A172 (cell line): Measurements from ENCODE around the gene SLC1A7. TPM values are rescaled to one million over a fixed set of nuclear protein-coding genes. Genes with fewer than 3 reads are reported as not detected.

Experiments used
- DNase-seq: peaks from one replicate; pipeline ENCODE4 v3.0.0-alpha.2; 2015; ENCODE audit warnings: low spot score
- total RNA-seq: library from RNA; depleted of rRNA; stranded (reverse); fragments of >200 nt; shearing (Covaris generic); gene quantifications from 2 replicates; pipeline ENCODE4 v1.2.3, GENCODE V29; 2014

The SLC1A7 gene
- total RNA-seq, 1 experiment from 2014 or later: not detected

DNA sequence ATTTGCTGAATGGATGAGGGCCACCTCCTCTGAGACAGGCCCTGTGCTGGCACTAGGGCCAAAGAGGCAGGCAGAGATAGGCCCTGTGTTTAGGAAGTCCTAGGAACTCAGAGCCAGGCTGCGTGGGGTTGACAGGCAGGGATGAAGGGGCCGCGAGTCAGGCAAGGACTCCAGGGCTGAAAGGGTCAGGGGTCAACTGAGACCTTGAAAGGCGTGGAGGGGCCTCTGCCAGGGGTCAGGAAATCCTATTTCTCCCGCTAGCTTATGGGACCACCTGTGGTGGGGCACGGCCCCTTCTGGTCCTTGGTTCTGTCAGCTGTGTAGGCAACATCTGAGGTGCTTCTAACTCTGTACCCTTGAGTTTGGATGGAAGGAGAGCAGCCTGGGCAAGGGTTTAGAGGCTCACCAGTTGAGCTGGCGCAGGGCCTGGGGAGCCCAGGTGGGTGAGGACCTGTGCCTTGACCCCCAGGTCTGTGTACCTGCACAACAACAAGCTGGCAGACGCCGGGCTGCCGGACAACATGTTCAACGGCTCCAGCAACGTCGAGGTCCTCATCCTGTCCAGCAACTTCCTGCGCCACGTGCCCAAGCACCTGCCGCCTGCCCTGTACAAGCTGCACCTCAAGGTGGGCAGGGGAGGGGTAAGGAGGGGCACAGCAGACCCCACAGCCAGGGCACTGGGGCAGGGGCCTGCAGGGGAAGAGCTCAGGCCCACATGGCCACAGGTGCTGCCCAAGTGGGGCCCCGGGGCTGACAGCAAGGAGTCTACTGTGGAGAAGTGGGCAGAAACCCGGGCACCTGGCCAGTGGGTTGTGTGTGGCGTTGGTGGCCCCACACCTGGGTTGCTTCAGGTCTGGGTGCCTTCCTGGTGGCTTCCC lies 65.5 kb downstream of the SLC1A7 start:
- no peak for DNase-seq

DNA sequence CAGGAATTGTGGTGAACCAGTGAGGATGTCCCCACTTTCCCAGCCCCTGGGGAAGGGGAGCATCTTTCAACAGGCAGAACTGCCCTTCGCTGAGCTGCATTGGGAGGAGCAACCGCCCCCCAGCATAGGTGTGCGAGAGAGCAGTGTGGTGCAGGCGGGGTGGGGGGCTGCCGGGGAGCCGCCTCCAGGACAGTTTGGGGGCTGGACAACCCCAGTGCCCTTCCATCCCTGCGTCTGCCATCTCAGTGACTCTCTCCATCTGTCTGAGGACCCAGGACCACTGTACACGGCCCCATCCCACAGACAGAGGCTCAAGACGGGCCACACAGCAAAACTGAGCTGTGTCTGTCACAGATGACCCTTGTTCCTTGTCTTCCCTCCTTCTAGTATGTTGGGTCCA lies 66.3 kb downstream of the SLC1A7 start:
- DNase-seq: no peak

DNA sequence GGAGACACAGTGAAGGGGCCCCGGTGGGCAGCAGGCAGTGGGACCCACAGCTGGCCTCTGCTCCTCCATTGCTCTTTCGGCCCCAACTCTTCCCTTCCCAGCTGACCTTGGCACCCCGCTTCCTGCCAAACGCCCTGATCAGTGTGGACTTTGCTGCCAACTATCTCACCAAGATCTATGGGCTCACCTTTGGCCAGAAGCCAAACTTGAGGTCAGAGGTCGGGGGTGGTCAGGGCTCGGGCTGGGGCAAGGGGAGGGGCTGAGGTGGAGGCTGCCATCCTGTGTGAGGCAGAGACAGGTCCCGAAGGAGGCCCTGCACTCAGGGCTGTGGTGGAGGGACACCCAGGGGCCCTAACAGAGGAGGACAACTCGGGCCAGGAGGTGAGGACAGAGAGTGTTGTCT lies 66.7 kb downstream of the SLC1A7 start:
- DNase-seq: no peak

DNA sequence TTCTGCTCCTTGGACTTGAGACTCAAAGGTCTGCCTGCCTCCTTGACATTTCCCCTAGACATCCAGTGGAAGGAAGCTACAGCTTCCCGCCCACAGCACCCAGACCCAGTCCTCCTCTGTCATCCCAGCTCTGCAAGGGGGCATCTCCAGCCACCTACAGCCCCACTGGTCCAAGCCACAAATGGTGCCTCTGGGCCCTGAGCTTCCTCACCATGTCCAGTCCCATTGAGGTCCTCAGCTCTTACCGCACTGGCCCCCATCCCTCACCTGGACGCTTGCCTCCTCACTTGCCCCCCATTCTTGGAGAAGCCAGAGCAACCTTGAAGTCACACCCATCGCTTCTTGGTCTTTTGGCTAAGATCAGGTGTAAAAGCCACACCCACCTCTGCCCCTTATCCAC lies 67.2 kb downstream of the SLC1A7 start:
- DNase-seq: no peak

DNA sequence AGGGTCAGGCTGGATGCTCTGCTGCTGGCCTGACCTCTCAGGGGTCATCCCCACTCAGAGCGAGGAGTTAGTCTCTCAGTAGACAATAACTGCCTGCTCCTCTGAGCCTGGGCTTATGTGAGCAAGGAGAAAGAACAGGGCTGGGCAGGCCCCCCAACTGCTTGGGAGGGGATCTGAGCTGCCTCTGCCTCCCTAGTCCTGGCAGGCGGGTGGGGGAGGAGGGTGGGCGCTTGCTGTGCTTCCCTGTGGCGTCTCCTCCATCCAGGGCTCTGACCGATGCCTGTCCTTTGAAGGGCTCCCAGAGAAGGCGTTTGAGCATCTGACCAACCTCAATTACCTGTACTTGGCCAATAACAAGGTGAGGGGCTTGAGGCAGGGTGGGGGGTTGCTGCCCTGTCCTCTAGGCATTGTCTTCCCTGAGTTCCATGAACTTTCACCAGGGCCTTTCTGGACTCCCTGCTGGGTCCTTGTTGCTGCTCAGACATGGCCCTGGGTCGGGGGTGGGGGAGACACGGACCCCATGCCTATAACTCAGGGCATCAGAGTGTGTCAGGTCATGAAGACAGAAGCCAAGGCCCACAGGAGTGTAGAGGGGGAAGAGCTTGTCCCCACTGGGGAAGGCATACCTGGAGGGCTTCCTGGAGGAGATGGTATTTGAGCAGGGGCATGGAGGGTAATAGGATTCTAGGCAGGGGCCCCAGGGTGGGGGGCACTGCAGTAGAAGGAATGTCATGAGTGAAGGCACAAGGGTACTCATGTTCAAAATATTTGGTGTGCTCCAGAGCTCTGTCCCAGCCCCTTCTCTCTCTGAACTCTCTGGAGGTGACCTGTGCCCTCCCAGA lies 67.9 kb downstream of the SLC1A7 start:
- DNase-seq: no peak

DNA sequence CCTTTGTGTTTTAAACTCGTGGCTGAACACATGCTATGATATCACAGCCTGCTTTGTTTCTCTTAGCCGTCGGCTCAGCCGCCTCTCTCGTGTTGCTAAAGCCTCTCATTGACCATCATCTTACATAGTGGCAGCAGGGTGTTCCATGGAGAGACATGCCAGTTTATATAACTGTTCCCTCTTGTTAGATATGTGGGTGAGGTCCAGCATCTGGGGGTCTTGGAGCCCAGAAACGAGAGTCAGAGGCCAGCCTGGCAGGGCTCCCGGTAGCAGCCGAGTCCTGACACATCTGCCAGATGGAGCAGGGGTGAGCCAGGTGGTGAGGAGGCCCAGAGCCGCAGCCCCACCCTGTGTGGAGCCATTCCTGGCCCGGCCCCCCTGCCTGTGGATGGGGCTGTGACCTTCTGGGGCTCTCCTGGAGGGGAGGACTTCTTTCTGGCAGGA lies 68.5 kb downstream of the SLC1A7 start:
- DNase-seq: no peak

DNA sequence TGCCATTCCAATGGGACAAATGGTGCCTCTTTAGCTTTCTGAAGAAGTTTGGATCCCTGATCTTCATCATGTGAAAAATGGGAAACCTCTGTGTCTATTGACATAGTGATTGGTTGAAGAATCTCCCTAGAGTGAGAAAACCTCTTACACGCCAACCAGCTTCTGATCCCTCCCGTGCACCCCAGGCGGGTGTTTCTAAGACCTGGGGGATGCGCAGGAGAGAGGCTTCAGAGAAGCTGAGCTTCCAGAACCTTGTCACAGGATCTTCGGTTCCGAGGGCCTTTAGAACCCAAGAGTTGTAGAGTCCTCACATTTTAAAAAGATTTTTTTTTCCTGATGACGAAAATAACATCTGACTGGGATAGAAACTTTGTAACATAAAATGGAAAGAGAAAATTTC lies 69.2 kb downstream of the SLC1A7 start:
- DNase-seq: no peak

DNA sequence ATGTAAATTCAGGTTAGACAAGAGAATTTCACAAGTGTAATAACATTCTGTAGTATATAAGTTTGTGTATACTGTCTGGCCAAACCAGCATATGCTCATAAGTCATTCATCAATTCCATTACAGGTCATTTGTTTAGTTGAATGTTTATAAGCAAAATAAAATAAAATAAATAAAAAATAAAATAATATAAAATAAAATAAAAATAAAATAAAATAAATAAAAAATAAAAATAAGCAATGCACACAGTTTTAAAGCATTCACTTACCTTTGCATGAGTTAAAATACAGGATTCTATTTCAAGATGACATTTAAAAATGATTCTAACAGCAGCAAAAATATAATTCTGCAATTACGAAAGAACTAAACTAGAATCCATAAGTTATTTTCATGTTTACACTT lies 70.5 kb downstream of the SLC1A7 start:
- no peak for DNase-seq

DNA sequence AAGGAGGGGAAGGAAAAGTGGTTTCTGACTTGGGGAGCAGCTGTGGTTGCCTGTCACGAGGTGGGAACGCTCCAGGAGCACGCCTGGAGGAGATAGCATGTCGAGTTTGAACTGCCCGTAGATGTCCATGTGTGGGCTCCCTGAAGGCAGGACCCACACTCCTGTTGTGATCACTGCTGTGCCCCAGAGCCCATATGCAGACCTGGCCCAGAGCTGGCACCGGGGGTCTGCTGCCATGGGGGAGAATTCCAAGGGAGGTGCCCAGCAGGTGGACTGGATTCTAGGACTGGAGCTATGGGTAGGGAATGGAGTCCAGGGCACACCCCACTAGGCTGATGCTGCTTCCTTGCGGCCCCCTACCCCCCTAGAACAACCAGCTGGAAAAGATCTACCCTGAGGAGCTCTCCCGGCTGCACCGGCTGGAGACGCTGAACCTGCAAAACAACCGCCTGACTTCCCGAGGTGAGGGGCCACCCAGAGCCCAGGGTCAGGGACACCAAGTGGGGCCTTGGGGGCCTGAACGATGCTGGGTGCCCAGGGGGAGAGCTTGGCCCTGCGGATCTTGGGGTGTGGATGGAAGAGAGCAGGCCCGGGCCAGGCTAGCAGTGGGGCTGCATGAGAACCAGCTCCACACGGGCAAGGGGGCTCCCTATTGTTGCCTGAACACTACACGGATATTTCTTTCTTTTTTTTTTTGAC lies 71.1 kb downstream of the SLC1A7 start:
- no peak for DNase-seq

DNA sequence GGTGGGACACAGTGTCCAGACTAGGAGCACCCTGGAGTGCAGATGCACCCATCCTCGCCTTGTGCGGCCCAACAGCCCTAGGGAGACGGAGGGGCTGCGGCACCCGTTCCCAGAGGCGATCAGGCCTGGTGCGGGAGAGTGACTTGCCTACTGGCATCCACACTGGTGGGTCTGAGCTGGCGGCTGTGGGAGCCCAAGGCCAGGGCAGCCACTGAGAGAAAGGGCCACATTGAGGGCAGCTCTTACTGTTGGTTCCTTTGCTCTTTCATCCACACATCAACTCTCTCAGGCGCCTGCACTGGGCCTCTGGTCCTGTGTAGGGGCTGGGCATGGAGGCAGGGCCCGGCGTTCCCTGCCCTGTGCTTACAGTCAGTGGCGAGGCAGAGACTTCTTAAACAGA lies 71.8 kb downstream of the SLC1A7 start:
- no peak for DNase-seq

DNA sequence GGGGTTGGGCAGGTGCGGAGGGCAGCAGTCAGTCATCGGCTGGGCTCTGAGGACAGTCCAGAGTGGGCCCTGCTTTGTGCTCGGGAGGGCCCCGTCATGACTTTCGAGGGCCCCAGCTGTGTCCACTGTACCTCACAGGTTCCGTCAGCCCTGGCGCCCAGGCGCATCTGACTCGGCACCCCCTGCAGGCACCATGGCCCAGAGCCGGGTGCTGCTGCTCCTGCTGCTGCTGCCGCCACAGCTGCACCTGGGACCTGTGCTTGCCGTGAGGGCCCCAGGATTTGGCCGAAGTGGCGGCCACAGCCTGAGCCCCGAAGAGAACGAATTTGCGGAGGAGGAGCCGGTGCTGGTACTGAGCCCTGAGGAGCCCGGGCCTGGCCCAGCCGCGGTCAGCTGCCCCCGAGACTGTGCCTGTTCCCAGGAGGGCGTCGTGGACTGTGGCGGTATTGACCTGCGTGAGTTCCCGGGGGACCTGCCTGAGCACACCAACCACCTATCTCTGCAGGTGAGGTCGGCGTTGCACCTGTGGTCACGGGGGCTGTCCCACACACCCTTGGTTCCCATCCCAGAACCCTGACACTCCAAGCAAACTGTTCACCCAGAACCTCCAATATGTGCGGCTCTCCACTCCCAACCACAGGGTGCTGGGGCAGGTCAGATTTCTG lies 72.6 kb downstream of the SLC1A7 start:
- no peak for DNase-seq

DNA sequence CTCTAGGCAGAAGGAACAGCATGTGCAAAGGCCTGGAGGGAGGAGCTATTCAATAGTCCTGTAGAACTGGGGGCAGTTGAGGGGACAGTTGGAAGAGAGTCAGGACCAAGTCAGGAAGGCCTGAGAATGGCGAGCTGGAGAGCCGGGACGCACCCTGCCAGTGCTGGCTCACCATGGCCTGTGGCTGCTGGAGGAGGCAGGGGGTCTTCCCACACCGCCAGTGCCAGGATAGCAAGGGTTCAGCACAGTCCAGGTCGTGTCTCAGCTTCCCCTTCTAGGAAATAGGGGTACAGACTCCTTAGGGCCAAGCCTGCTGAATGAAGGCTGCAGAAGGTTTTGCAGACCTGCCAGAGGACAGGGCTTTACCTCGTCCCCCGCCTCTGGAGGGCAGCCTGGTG lies 73.2 kb downstream of the SLC1A7 start:
- DNase-seq: no peak

DNA sequence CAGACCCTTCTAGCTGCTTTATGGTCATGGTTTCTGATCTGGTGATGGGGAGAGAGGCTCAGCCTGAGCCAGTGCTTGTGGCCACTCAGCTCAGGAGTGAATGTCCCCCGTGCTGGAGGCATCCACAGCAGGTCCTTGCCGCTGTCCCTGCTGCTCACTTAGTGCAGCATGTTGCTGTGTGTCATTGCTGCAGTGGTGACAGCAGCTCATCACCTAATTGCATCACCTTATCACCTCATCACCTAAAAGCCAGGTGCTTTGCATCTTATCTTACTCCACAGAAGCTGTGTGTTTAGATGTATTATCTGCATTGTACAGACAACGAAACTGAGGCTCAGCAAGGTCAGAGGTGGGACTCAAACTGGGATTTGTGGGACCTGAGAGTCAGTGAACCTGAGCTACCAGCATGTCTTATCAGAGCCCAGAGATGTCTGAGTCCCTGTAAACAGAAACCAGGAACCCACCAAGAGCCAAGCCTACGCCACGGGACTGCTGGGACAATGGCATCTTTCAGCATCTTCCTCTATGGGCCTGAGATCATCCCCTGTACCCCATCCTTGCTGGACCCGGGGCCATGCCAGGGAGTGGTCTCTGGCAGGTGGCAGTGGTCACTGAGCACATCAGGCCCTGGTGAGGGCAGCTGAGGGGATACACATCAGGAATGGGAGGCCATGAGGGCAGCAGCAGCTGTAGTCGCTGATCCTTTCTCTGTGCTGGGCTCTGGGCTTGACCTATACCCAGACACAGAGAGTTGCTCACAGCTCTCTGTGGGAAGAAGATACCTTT lies 73.9 kb downstream of the SLC1A7 start:
- no peak for DNase-seq

DNA sequence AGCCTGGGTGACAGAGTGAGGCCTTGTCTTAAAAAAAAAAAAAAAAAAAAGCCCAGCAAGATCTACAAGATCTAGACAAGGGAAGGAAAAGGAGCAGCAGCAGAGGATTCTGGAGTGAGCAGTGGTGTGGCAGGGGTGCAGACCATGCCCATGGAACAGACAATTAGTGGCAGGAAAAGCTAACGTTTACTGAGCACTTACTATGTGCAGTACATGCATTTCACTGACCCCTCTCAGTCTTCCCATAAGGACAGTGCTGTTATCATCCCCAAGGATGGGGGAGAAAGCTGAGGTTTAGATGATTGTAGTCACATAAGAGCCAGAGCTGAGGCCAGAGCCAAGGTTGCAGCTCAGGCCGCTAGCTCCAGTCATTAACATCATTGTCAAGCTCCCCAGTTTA lies 74.6 kb downstream of the SLC1A7 start:
- no peak for DNase-seq

DNA sequence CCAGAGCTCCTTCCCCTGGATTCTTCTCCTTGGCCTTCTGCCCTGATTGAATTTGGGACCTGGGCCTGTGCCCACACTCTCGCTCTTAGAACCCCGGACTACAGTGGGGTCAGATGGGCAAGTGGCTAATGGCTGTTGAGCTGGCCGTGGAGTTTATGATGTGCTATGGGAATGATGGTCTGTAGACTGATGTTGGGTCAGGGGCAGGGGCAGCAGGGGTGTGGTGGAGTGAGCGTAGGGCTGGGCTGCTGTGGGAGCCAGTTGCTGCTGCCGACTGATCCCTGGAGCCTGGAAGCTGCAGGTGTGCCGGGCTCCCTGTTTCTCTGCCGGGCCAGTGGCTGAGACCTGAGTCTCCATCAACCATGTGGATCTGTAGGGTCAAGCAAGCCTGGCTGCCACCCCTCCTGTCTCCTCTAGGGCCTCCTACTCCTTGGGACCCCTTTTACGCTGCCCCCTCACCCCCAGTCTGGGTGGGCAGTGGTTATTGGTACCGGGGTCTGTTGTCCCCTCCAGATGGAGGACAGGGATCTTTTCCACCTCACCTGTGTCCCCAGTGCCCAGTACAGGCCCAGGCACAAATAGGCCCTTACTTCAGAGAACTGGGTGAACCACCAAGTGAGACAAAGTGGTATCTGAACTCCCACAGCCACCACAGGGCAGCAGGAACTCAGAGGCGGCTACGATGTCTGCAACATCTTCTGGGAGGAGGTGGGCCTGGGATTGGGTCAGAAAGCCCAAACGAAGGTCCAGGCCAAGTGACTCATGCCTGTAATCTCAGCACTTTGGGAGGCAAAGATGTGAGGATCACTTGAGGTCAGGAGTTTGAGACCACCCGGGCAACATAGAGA lies 75.3 kb downstream of the SLC1A7 start:
- no peak for DNase-seq

DNA sequence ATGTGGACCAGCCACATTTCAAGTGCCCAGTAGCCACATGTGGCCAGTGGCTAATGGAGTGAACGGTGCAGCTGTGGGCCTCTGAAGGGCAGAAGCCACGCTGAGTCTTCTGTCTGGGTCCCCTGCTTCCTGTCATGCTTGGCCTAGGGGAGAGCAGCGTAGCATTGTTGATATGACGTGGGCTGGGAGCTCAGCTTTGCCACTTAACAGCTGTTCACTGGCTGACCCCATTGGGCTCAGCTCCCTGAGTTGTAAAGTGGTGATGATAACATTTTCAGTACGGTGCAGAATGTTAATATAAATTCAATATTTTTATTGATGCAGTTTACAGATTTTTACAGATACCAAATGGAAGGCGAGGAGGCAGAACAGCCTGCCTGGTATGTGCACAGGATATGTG lies 76.0 kb downstream of the SLC1A7 start:
- DNase-seq: no peak

DNA sequence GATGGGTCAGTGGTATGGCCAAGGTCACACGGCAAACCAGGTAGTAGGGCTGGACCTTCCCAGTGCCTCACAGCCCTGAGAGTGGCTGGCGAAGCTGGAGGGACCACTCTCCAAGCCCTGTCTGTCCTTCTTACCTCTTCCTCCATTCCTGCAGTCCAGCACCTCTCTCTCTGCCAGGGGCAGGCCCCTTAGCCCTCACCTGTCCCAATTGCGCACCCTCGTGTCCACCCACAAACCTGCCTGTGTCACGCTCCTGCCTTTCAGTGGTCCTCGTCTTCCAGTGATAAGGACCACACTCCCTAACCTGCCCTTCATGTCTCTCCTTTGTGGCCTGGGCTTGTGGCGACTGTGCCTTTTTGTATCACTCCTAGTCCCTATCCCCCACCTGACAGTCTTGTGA lies 77.0 kb downstream of the SLC1A7 start:
- no peak for DNase-seq

DNA sequence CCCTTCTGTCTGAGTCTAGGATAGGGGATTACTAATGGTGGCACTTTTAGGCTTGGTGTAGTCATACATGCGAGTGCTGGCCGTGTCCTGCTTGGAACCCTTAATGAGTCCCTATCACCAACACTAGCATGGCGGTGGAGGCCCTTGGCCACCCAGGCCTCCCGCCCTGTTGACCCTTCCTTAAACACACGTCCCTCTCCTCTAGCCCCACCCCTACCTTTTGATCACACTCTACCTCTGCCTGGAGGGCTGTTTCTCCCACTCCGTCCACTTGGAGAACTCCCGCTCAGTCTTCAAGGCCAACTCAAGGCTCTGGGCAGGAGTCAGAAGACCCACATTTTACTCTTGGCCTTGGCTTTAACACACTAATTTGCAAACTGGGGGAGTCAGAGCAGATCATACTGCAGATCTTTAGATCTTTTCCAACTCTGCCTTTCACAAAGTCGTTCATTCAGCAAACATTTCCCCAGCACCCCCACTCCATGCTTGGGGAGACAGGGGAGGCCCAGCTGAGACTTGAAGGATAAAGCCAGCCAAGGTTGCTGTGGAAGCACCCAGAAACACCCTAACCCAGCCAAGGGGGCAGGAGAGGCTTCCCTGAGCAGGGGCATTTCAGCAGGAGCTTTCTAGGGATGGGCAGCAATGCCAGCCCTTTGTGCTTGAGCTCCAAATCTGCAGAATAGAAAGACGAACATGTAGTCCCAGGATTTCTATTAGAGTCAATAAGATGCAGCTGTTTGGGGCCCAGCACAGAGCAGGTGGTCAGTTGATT lies 78.5 kb downstream of the SLC1A7 start:
- DNase-seq: no peak
